Jurkat, Clone E6-1 (cell line): ENCODE data around the gene SRSF6.
"Not testable (repeated sequence)": the region's sequence is repeated elsewhere in the genome, so short reads cannot be mapped to it uniquely, and the experiment has no call there.

Experiments
- DNase-seq: peaks from one replicate; pipeline ENCODE4 v3.0.0-alpha.2; 2011; ENCODE audit warnings: low read depth, low spot score
- H3K4me3 ChIP-seq: 2 replicates; pipeline ENCODE4 v1.5.1; 2011; ENCODE audit warnings: mild to moderate bottlenecking, low read length, control low read depth, moderate library complexity

SRSF6 gene

DNA sequence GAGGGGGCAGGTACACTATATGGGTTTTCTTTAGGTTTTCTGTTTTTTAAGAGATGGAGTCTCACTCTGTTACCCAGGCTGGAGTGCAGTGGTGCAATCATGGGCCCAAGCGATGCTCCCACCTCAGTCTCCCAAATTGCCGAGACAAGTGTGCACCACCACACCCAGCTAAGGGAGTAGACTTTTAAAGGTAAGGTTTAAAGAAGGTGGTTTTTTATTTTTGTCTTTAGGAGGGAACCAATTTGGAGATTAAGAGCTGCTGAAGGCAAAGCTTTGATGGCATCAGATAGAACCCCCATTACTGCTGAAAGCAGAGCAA, 7.9 kb downstream of the SRSF6 start:
- H3K4me3 ChIP-seq = no peak overlapping the region
- no peak for DNase-seq

DNA sequence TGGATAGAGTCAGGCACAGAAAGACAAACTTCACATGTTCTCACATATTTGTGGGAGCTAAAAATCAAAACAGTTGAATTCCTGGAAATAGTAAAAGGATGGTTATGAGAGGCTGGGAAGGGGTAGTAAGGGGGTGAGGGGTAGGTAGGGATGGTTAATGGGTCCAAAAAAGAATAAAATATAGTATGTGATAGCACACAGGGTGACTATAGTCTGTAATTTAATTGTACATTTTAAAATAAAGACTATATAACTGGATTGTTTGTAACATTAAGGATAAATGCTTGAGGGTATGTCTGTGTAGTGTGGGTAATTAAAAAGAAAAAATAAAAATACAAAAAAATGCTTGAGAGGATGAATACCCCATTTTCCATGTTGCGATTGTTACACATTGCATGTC, 9.9 kb downstream of the SRSF6 start:
- DNase-seq = no peak

DNA sequence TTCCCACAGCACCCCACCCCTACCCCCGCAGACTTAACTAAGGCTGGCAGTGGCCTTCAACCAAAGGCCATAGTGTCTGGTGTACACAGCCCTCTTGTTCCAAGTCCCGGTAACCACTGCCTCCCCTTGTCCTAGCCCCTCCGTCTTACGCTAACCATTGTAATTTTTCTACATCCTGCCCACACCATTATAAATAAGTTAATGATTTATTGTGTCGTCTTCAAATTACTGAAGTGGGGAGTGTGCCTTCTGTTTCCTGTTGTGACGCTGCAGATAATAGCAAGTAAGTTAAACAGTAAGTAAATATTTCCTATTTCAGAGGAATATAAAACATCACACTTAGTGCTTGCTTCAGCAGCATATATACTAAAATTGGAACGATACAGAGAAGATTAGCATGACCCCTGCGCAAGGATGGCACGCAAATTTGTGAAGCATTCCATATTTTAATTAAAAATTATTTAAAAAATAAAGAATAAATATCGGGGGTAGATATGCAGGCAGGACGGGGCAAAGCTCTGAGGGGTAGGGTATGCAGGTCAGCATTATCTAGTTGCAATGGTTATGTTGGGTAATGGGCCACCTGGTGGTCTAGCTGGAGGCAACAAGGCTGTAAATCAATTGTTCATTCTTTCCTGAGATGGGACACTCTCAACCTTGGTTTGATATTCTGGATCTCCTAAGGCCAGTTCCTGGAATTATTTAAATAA, 15.1 kb downstream of the SRSF6 start:
- DNase-seq = no peak
- H3K4me3 ChIP-seq = no peak overlapping the region

More for the DNA sequence above, 9.9 kb downstream of the SRSF6 start:
- H3K4me3 ChIP-seq = no peak overlapping the region

DNA sequence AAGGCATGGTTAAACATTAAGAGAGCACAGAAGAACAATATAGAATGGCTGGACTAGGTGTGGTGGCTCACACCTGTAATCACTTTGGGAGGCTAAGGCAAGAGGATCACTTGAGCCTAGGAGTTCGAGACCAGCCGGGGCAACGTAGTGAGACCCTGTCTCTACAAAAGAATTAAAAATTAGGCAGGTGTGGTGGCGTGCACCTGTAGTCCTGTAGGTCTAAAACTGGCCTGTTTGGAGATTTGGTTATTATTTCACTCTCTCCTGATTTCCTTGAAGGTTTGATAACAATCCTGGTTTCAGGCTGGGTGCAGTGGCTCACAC, 15.6 kb downstream of the SRSF6 start:
- H3K4me3 ChIP-seq = no peak overlapping the region
- no peak for DNase-seq

DNA sequence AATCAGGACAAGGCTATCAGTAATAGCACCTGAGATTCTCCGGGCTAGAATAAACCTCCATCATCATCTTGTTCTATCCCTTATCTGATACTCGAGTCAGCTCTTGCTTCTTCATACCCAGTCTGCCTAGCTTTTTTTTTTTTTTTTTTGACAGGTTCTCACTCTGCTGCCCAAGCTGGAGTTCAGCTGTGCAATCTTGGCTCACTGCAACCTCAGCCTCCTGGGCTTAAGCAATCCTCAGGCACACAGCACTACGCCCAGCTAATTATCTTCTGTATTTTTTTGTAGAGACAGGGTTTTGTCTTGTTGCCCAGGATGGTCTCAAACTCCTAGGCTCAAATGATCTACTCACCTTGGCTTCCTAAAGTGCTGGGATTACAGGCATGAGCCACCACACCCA, 19.5 kb downstream of the SRSF6 start:
- no peak overlapping the region for H3K4me3 ChIP-seq
- no peak for DNase-seq

DNA sequence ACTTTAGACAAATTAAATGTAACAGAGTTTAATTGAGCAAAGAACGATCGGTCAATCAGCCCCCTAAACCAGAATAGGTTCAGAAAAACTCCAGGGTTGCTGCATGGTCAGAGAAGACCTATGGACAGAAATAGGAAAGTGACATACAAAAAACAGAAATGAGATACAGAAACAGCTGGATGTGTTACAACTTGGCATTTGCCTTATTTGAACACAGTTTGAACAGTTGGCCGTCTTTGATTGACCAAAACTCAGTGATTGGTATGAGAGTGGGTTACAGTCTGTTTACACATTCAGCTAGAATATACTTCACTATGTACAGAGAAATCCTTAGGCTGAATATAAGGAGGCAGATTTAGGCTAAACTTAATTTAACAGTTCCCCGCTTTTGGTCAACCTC, 19.9 kb downstream of the SRSF6 start:
- no peak overlapping the region for H3K4me3 ChIP-seq
- no peak for DNase-seq

DNA sequence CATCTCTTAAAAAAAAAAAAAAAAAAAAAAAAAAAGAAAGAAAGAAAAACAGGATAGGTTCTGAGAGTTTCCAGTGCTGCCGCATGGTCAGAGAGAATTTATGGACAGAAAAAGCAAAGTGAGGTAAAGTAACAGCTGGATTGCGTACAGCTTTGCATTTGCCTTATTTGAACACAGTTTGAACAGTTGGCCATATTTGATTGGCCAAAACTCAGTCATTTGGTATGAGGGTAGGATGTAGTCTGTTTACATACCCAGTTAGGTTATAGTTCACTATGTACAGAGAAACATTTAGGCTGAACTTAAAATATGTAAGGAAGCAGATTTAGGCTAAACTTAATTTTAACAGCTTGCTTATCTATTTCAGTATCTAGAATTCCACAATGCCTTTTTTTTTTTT, 32.3 kb downstream of the SRSF6 start:
- DNase-seq = no peak
- no peak overlapping the region for H3K4me3 ChIP-seq

DNA sequence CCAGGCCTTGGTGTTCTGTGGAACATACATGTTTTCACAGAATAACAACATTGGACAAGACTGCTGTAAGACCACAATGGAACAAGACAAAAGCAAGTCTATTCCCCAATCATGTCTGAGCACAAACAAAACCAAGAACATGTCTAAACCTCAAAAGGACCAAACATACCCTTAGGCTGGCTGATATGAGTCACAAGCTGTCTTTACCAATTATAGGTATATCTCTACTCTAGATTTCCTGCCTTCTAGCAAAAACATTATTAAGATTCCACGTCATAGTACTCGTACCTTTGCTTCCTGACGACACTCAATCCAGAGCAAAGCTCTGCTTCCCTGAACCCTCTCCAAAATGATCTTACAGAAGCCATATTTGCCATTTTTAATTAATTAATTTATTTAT, 34.4 kb downstream of the SRSF6 start:
- no peak for DNase-seq
- no peak overlapping the region for H3K4me3 ChIP-seq

DNA sequence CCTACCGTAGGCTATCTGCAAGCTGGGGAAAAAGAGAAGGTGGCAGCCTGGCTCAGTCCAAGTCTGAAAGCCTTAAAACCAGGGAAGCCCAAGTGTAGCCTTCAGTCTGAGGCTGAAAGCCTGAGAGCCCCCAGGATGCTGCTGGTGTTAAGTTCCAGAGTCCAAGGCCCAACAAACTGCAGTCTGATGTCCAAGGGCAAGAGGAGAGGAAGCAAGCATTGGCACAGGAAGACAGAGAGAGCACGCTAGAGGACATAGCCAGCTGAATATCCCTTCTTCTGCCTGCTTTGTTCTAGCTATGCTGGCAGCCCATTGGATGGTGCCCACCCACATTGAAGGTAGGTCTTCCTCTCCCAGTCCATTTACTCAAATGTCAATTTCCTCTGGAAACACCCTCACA, 37.7 kb downstream of the SRSF6 start:
- no peak overlapping the region for H3K4me3 ChIP-seq
- no peak for DNase-seq

DNA sequence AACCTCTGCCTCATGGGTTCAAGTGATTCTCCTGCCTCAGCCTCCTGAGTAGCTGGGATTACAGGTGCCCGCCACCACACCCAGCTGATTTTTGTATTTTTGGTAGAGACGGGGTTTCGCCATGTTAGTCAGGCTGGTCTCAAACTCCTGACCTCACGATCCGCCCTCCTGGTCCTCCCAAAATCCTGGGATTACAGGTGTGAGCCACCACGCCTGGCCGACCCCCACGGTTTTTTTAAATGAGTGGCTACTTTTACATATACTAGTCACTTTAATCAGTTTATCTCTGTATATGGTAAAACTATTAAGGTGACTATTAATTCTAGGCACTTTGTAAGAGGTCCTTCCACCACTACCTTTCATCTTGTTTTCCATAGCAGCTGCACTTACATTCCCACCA, 44.3 kb downstream of the SRSF6 start:
- H3K4me3 ChIP-seq, DNase-seq: not testable (repeated sequence)

DNA sequence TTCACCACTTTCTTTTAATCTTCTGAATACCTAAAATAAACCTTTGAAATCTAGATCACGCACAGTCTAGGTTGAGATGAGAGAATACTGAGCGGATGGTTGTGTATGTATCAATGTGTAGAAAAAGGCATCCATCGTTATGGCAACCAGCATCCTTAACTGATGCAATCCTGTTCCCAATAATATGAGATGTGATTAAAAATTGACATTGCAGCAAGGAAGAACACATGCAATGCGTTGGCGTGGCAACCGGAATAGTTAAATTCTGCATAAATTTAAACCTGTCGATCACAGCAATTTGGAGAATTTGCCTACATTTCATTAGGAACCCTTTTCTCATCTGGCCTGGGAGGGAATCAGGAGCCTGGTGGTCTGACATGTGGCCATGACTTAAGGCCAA, 48.5 kb downstream of the SRSF6 start:
- DNase-seq = no peak
- H3K4me3 ChIP-seq = no peak overlapping the region

DNA sequence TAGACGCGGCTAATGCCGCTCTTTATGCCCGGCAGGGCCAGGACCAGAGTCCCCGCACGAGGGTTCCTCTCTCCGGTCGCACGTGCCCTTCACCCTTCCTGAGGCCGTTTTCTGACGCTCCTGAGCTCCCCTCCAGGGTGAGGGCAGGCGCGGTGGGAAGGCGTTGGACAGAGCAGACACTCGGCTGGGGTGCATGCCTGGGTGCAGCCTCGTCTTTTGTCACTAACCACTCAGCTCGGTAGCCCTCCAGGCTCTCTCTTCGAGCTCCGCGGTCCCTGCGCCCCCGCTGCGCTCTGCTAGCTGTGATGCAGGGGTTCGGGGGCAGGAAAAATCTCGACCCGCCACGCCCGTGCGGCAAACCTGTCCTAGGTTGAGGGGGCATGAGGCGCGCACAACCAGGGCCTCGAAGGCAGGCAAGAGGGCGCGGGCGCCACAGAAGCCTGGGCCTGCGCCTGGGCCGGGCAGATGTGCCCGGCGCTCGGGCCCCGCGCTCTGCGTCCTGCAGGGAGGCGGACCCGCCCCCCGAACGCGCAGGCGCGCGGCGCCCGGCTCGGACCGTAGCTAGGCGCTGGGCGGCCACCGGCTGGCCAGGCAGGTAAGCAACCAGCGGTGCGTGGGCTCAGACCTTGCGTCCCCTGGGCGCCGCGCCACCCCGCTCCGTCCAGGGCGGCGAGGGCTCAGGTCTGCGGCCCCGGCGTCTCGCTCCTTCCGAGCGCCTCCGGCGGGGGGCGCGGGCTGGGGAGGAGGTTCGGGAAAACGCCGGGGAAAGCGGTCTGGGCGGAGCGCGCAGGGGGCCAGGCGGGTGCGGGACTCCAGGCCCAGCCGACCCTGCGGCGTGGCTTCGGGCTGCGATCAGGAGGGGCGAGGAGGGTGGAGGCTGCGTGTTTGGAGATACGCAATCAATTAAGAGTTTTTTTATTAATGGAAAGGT, 49.7 kb downstream of the SRSF6 start, which contains the start of gene L3MBTL1:
TSS of gene L3MBTL1 (plus strand) at position 548 of the 931 bp plus-strand sequence. CDS start 5,807 bp downstream, outside the sequence.
- peak within 1 kb of the TSS; percentile 38 for H3K4me3 ChIP-seq
- DNase-seq = no peak

DNA sequence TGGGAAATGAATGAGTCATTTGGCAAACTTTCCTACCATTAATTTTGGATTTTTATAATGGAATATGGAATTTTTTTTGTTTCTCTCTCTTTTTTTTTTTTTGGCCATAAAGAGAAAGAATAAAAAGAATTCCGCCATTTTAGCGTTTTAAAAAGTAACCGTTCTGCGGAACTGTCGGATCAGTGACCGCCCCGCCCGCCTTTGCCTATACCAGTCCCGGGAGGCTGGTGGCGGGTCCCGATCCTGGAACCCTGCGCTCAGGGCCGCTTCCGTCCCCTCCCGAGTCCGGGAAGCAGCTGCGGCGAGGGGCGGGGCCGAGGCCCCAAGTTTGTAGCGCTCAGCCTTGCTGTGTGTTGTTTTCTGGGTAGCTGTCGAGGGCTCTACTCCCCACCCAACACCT, 50.4 kb downstream of the SRSF6 start:
- H3K4me3 ChIP-seq = peak overlapping the region; percentile 38
- DNase-seq = no peak

DNA sequence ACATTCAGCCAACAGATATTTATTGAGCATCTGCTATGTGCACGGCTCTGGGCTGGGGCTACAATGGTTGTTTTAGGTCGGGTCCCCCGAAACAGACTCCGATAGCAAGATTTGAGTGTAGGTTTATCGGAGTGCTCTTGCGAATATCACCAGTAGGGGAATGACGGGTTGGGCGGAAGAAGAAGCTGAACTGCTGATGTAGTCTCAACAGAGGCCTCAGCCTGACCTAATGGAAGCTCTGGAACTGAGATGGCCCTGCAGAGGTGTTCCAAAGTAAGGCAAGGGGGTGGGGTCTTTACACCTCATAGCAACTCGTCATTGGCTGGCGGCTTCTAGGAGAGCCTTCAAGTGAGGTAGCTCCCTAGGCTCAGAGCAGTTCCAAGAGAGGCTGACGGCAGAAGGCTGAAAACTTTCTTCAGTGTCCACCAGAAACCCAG, 50.9 kb downstream of the SRSF6 start:
- no peak for DNase-seq
- H3K4me3 ChIP-seq = no peak overlapping the region

DNA sequence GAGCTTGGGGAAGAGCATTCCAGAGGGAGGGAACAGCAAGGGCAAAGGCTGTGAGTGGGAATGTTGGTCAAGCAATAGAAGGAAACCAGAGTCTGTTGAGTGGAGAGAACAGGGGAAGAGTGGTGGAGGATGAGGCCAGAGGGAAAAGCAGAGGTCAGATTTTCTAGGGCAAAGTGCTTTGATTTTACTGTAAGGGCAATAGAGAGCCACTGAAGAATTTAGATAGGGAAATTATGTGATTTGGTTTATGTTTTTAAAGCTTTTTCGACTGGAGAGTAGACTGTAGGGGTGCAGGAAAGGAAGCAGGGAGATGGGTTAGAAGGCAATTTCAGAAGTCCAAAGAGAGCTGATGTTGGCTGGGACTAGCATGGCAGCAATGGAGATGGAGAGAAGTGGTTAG, 54.2 kb downstream of the SRSF6 start:
- H3K4me3 ChIP-seq = no peak overlapping the region
- no peak for DNase-seq

DNA sequence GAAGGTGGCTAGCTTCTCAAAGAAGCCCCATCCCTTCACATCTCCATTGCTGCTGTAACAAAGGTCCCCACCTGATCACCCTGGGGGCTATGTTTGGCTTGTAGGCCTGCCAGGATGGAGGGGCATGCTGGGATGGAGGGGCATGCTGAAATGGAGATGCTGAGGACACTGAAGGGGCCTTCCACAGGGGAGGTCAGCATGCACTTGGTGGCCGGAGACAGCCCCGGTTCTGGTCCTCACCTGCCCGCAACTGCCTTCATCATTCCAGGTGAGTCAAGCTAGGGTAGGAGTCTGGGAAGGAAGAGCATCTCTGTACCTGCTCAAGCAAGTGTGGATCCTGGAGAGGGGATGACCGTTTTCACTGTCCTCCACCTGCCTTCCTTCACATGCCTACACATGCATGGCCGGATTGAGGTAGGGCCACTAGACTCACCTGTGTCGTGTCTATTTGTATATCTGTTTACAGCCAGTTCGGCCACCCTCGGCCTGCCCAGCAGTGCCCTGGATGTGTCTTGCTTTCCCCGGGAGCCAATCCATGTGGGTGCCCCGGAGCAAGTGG, 55.8 kb downstream of the SRSF6 start:
- no peak for DNase-seq
- peak overlapping the region; percentile 60 for H3K4me3 ChIP-seq
